Endothelial cell of umbilical vein (primary cell): Measurements from ENCODE around the gene RPL37A. TPM values are rescaled to one million over a fixed set of nuclear protein-coding genes. Genes with fewer than 3 reads are reported as not detected.

ENCODE experiments used
- BruUV-seq: library from RNA; stranded (reverse); fragments of 400-500 nt; replicated peaks from 2 replicates; lab custom pipeline; 2021; lab: Mats Ljungman, UMichigan
- CTCF ChIA-PET: fragments of 300-600, 350-600 bp; sonication (Branson Sonifier 250); formaldehyde crosslinking; loops from one replicate; lab custom pipeline; 2021; ENCODE audit warnings: antibody characterized with exemption, inconsistent platforms; lab: Charles Lee
- POLR2A ChIA-PET: fragments of 300-600, 350-600 bp; sonication (Branson Sonifier 250); formaldehyde crosslinking; loops from one replicate; lab custom pipeline; 2021; ENCODE audit warnings: antibody characterized with exemption, inconsistent platforms; lab: Charles Lee
- DNase-seq: peaks from one replicate; pipeline ENCODE4 v3.0.0-alpha.2; 2011; ENCODE audit warnings: low read depth, low spot score
- FAIRE-seq: peaks from 2 replicates; lab custom pipeline; 2011; peaks lifted over from hg19 to GRCh38; lab: Jason Lieb, UNC
- H2AFZ ChIP-seq: 2 replicates; pipeline ENCODE4 v1.6.0; 2012; ENCODE audit warnings: low read depth, low read length, control low read depth, inconsistent platforms
- H3K27ac ChIP-seq: 2 replicates; pipeline ENCODE4 v1.5.1; 2011; ENCODE audit warnings: low read depth, mild to moderate bottlenecking, control low read depth, low read length, moderate library complexity; ENCODE audit not compliant: insufficient read depth
- H3K27me3 ChIP-seq, 2 experiments: 2 replicates each; pipeline versions ENCODE4 v1.6.0 to v1.6.1; 2011; ENCODE audit warnings: low read length in 2 of 2, mixed read lengths in 1 of 2; ENCODE audit not compliant: control insufficient read depth in 2 of 2, insufficient read depth in 2 of 2
- H3K36me3 ChIP-seq, 2 experiments: 2 replicates in 1 of 2; 3 replicates in 1 of 2; pipeline ENCODE4 v1.5.1; 2011; ENCODE audit warnings: low read length in 2 of 2, mild to moderate bottlenecking in 1 of 2, moderate library complexity in 1 of 2; ENCODE audit not compliant: control insufficient read depth in 2 of 2, insufficient read depth in 2 of 2; ENCODE audit errors: extremely low read depth in 1 of 2
- H3K4me1 ChIP-seq: 3 replicates; pipeline ENCODE4 v1.5.1; 2011; ENCODE audit warnings: mild to moderate bottlenecking, low read length; ENCODE audit not compliant: control insufficient read depth, insufficient read depth; ENCODE audit errors: extremely low read depth
- H3K4me2 ChIP-seq: 2 replicates; pipeline ENCODE4 v1.6.1; 2011; ENCODE audit warnings: low read length, control low read depth, mixed read lengths; ENCODE audit not compliant: insufficient read depth
- H3K4me3 ChIP-seq, 3 experiments: fragments of 200-600 bp in 1 of 3; sonication (generic), shearing (Covaris generic) in 1 of 3; replicated peaks in 1 of 3; 2 replicates each; pipeline ENCODE4 v1.5.1; 2011 to 2016; ENCODE audit warnings: control low read depth in 3 of 3, low read length in 3 of 3, mild to moderate bottlenecking in 2 of 3, inconsistent platforms in 1 of 3, low read depth in 1 of 3, moderate library complexity in 1 of 3; ENCODE audit not compliant: insufficient read depth in 1 of 3
- H3K79me2 ChIP-seq: 2 replicates; pipeline ENCODE4 v1.6.0; 2012; ENCODE audit warnings: low read length, inconsistent platforms; ENCODE audit not compliant: control insufficient read depth, insufficient read depth
- H3K9ac ChIP-seq: replicated peaks from 2 replicates; pipeline ENCODE3; 2011; ENCODE audit warnings: low read length, control low read depth; ENCODE audit not compliant: insufficient read depth; ENCODE audit errors: extremely low read depth
- H3K9me1 ChIP-seq: replicated peaks from 3 replicates; pipeline ENCODE4 v1.6.0; 2011; ENCODE audit warnings: mild to moderate bottlenecking, low read length; ENCODE audit not compliant: control insufficient read depth, insufficient read depth; ENCODE audit errors: extremely low read depth
- H3K9me3 ChIP-seq: replicated peaks from 2 replicates; pipeline ENCODE4 v1.5.1; 2012; ENCODE audit warnings: low read length, inconsistent platforms; ENCODE audit not compliant: control insufficient read depth, insufficient read depth
- H4K20me1 ChIP-seq: replicated peaks from 2 replicates; pipeline ENCODE3; 2011; ENCODE audit warnings: mild to moderate bottlenecking, low read length; ENCODE audit not compliant: control insufficient read depth, insufficient read depth; ENCODE audit errors: extremely low read depth
- EZH2 ChIP-seq: IDR thresholded peaks from 2 replicates; pipeline ENCODE4 v1.6.1; 2012; ENCODE audit warnings: borderline replicate concordance, low read depth, mild to moderate bottlenecking, moderate library complexity, low read length, inconsistent platforms; ENCODE audit not compliant: severe bottlenecking
- FOS ChIP-seq: IDR thresholded peaks from 2 replicates; pipeline ENCODE4 v1.6.1; 2011; ENCODE audit warnings: mild to moderate bottlenecking, low read length, moderate library complexity, borderline replicate concordance; ENCODE audit not compliant: insufficient read depth
- GATA2 ChIP-seq: IDR thresholded peaks from 2 replicates; pipeline ENCODE4 v1.7.0; 2011; ENCODE audit warnings: low read depth, mild to moderate bottlenecking, moderate library complexity, mixed read lengths, low read length; ENCODE audit not compliant: insufficient read length, insufficient read depth
- JUN ChIP-seq: IDR thresholded peaks from 2 replicates; pipeline ENCODE4 v1.6.1; 2011; ENCODE audit warnings: borderline replicate concordance, low read depth; ENCODE audit not compliant: insufficient read length, insufficient read depth
- MYC ChIP-seq: IDR thresholded peaks from one replicate; pipeline ENCODE4 v1.6.1; 2011; ENCODE audit warnings: mild to moderate bottlenecking, low read depth, low read length
- POLR2A ChIP-seq: IDR thresholded peaks from 2 replicates; pipeline ENCODE4 v1.6.1; 2012; ENCODE audit warnings: low read depth, mild to moderate bottlenecking, control low read depth, low read length
- POLR2AphosphoS5 ChIP-seq: IDR thresholded peaks from 2 replicates; pipeline ENCODE4 v1.6.1; 2012; ENCODE audit warnings: low read depth, mild to moderate bottlenecking, control low read depth, low read length, moderate library complexity; ENCODE audit not compliant: insufficient read depth
- dilution Hi-C: fragments of 300-500 bp; cut with MboI; formaldehyde crosslinking; loops from one replicate; pipeline ENCODE4 v1.15.0; 2019; ENCODE audit warnings: low sequenced_read_pairs; ENCODE audit not compliant: extremely low pct_ligation_motif_present
- intact Hi-C: fragments of 100-400 bp; cut with micrococcal nuclease; formaldehyde crosslinking; loops from one replicate; pipeline ENCODE4 v1.10.0; 2022
- polyA plus RNA-seq, 4 experiments: library from polyadenylated mRNA; depleted of rRNA in 3 of 4; stranded (reverse) in 3 of 4; unstranded in 1 of 4; fragments of >200 nt; gene quantifications; 2 replicates each; pipeline versions ENCODE4 v1.2.1 to v1.2.3, GENCODE V29; 2011 to 2012; ENCODE audit warnings: missing spikeins in 1 of 4
- total RNA-seq: library from RNA; stranded (reverse); gene quantifications from 2 replicates; pipeline ENCODE4 v1.2.3, GENCODE V29; 2021
- TF ChIP-seq, protein P1 (sequence below): IDR thresholded peaks from 2 replicates; pipeline ENCODE4 v1.6.1; 2011; ENCODE audit not compliant: insufficient read depth, insufficient read length
- TF ChIP-seq, protein P2 (sequence below), 2 donors: IDR thresholded peaks; 1 replicate in 1 of 2; 2 replicates in 1 of 2; pipeline ENCODE4 v1.5.1; 2011; ENCODE audit warnings: low read length in 2 of 2, mild to moderate bottlenecking in 2 of 2, moderate library complexity in 2 of 2, control low read depth in 1 of 2, inconsistent platforms in 1 of 2, low read depth in 1 of 2; ENCODE audit not compliant: insufficient read depth in 1 of 2; ENCODE audit errors: extremely low read depth in 1 of 2

RPL37A gene
- total and polyA plus RNA-seq, 2 donors (not counting 3 experiments of a cell fraction or from before 2014, with no cell fraction given): 1,889 to 2,628 TPM

DNA sequence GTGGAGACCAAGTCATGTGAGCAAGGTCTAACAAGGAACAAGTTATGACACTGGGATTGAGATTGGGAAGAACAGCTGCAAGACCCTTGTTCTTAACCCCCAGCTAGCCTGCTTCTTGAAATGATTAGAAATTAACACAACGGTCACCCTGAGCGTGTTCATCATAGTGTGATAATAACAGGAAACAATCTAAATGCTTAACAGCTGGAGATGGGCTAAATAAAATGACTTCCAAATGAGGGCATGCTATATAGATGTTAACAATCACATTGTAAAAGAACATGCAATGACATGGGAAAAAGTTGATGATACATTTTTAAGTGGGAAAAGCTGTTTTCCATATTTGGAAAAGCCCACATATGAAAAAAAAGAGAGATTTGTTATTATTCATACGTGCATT is 47.6 kb downstream of the RPL37A start:
- FAIRE-seq (no peak), DNase-seq (no peak)
- Histone ChIP-seq H2AFZ (no peak overlapping the region), H3K4me2 (no peak overlapping the region), H3K79me2 (no peaks in the 10 kb centered on the region), H3K4me3 (no peak overlapping the region), H3K27me3 (no peaks in the 10 kb centered on the region), H4K20me1 (no peaks in the 10 kb centered on the region), H3K27ac (no peak overlapping the region), H3K9me3 (no peaks in the 10 kb centered on the region), H3K9me1 (no peaks in the 10 kb centered on the region), H3K9ac (no peak overlapping the region), H3K4me1 (peaks cover 2% of the 10 kb centered on the region), H3K36me3 (no peaks in the 10 kb centered on the region)
- ChIA-PET CTCF (interaction anchor here (1.9 kb wide), 1 partner anchor 27 kb away, joined by 6 read pairs; no protein-coding TSS in a partner anchor), POLR2A (no interaction called here)
- dilution Hi-C loops: no loop called here
- intact Hi-C loops: no loop called here
- no peak for TF ChIP-seq MYC
- no TSS peak for BruUV-seq

DNA sequence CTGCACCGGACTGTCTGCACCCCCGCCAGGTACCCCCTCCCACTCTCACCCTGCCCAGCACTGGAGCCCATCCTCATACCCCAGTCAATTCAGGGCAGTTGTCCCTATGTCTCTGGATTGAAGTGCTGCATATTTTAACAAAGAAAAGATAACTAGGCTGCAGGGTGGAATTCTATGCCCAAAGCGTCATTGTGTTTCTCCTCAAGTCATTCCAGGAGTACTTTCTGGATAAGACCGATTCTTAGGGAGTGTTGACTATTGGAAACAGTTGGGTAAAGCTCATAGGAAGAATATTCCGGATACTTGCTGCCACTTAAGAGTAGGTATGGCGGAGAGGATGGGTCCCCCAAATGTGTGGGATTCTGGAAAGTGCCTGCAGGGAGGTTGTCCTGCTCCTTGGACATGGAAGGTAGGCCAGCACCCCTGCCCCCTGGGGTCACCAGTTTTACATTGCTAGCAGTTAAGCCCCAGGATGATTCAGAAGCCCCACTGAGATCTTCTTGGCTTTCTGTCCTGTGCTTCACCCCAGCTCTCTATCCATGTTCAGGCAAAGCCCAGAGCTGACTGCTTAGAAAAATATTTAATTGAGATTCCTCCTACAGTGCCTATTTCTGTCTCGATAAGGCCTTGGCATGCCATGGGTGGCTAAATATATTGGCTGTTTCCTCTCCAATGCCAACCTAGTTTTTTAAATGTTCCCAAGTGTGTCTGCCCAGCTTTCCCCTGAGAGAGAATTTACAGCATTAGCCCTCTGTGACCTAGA is 48.2 kb downstream of the RPL37A start:
- intact Hi-C loops: no loop called here
- BruUV-seq: no TSS peak
- Histone ChIP-seq H3K27ac (no peak overlapping the region), H3K79me2 (no peaks in the 10 kb centered on the region), H3K9me3 (no peaks in the 10 kb centered on the region), H2AFZ (no peak overlapping the region), H3K27me3 (no peaks in the 10 kb centered on the region), H3K9ac (no peak overlapping the region), H3K4me2 (no peak overlapping the region), H3K4me3 (no peak overlapping the region), H3K4me1 (peaks cover 6% of the 10 kb centered on the region), H3K9me1 (no peaks in the 10 kb centered on the region), H4K20me1 (no peaks in the 10 kb centered on the region), H3K36me3 (no peaks in the 10 kb centered on the region)
- ChIA-PET POLR2A (no interaction called here), CTCF (interaction anchor here (1.9 kb wide), 1 partner anchor 27 kb away, joined by 6 read pairs; no protein-coding TSS in a partner anchor)
- DNase-seq: no peak
- TF ChIP-seq GATA2: no peak
- TF ChIP-seq, protein P1, sequence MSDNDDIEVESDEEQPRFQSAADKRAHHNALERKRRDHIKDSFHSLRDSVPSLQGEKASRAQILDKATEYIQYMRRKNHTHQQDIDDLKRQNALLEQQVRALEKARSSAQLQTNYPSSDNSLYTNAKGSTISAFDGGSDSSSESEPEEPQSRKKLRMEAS: no peak
- TF ChIP-seq POLR2A: no peak
- no peak for TF ChIP-seq EZH2
- TF ChIP-seq POLR2AphosphoS5: no peak
- TF ChIP-seq, protein P2, sequence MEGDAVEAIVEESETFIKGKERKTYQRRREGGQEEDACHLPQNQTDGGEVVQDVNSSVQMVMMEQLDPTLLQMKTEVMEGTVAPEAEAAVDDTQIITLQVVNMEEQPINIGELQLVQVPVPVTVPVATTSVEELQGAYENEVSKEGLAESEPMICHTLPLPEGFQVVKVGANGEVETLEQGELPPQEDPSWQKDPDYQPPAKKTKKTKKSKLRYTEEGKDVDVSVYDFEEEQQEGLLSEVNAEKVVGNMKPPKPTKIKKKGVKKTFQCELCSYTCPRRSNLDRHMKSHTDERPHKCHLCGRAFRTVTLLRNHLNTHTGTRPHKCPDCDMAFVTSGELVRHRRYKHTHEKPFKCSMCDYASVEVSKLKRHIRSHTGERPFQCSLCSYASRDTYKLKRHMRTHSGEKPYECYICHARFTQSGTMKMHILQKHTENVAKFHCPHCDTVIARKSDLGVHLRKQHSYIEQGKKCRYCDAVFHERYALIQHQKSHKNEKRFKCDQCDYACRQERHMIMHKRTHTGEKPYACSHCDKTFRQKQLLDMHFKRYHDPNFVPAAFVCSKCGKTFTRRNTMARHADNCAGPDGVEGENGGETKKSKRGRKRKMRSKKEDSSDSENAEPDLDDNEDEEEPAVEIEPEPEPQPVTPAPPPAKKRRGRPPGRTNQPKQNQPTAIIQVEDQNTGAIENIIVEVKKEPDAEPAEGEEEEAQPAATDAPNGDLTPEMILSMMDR (IDR thresholded peaks at IDR 0.05; ENCODE audit: extremely low read depth in 1 of 2, insufficient read depth in 1 of 2, low read depth in 1 of 2, low read length in 2 of 2): no peak
- TF ChIP-seq FOS: no peak
- no peak for TF ChIP-seq JUN
- no peak for TF ChIP-seq MYC
- no peak for FAIRE-seq
- dilution Hi-C loops: no loop called here
